HG03108 (cell line): Measurements from ENCODE around the gene GPATCH4.
"Not testable (repeated sequence)": the region's sequence is repeated elsewhere in the genome, so short reads cannot be mapped to it uniquely, and the experiment has no call there.

Experiments
- ATAC-seq: cut with Tn5 transposase; IDR thresholded peaks from one replicate; pipeline ENCODE4 v1.9.1; 2021; ENCODE audit warnings: moderate library complexity; ENCODE audit not compliant: unreplicated experiment

GPATCH4 gene

DNA sequence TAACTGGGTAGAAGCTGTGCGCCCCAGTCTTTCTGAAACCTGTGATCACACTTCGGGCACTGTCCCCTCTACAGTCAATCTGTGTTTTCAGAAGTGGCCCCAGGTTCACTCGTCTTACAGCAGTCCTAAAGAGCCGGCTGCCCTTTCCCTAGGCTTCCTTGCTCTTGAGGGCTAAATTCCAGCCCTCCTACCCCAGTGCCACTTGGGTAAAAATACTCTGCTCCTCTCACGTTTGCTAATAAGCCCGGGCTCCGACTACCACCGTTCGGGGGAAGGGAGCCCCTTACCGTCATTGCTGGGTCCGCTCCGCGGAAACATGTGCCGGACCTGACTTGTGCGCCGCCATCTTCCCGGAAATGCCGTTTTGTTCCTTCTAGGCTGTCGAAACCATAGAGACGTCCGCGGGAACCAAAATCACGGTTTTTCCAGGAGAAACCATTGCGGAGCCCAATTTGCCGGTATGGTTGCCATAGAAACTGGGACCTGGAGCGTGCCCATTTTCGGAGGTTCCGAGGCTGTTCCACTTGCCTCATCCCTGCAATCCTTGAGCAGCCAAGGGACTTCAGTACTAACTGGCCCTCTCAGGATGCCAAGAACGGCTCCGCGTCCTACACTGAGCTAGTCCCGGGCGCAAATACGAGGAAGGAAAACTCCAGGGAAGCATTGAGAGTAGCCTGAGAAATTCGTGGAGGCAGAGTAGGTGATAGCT lies at the start of gene GPATCH4:
GPATCH4 (minus strand) TSS at position 358 of the 709 bp plus-strand sequence.
- ATAC-seq, result peak; percentile 60

DNA sequence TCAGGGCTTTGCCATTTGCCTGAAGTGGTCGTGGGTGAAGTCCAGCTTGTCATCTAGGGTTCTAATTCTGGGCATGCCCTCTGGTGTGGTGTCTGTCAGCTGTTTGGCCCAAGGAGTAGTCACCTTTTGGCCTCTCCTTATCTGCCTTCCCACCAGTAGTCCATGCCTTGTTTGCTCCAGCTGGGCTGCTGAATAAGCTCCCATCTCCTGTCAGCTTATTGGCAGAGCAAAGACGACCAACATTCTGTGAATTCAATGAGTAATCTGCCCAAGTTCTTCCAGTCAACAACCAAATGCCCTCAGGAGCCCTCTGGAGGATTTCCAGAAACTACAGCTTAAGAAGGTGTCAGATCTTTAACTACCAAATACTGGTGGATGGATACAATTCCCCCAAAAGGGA lies 47.7 kb upstream of the GPATCH4 start:
- ATAC-seq, result no peak

GRCh38 chr1:156648496-156648895 lies 47.2 kb upstream of the GPATCH4 start:
- no peak for ATAC-seq

- ATAC-seq, result no peak
Measured at GRCh38 chr1:156647351-156647750, 46.1 kb upstream of the GPATCH4 start.

GRCh38 chr1:156646738-156647211 lies 45.5 kb upstream of the GPATCH4 start:
- no peak for ATAC-seq

DNA sequence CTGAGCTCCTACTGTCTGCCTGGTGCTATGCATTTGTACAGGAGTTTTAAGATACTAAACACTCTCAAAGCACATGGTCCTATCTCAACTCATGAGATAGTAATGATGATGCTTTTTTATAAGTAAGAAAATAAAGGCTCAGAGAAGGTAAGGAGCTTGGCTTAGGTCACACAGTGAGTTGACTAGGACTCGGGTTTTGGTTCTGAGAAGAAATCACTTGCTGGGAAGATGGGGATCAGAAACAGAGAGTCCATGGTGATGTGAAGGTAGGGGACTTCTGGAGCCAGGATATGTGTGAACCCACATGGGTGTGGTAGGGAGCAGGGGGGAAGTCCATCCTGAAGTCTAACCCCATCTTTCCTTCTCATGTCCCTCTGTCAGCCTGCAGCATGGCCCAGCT lies 44.4 kb upstream of the GPATCH4 start:
- no peak for ATAC-seq

DNA sequence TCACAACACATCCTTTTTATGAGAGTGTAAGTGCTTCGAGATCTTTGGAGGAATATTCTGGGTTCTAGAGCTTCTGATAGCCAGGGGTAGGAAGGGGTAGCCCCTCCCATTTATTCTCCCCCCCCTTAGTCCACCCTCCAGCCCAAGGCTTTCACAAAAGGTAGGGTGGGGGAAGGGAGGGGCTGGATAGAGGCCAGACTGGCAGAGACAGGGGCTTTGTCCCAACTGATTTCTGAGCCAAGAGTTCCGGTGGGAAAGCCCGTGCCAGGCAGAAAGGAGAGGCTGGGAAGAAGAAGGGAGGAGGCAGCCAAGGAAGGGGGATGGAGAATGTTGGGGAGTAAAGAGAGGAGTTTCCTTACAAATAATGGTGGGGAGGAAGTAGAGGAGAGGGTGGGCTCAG lies 43.8 kb upstream of the GPATCH4 start:
- ATAC-seq, result no peak

GRCh38 chr1:156644640-156645039 lies 43.4 kb upstream of the GPATCH4 start:
- ATAC-seq, result no peak

GRCh38 chr1:156644146-156644545 lies 42.9 kb upstream of the GPATCH4 start:
- no peak for ATAC-seq

DNA sequence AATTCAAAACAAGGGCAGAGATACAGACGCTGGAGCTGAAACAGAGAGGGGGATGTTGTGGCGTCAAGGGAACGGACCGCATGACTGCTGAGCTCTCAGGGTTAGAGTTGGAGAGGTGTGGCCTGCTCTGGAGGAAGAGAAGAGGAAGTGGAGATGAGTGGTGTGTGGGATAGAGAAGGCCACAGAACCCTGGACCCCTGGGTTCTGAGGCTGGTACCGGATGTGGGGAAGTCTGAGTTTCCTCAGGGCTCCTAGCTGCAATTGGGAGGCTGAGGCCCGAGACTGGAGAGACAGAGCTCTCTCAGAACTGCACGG lies 42.5 kb upstream of the GPATCH4 start:
- no peak for ATAC-seq

DNA sequence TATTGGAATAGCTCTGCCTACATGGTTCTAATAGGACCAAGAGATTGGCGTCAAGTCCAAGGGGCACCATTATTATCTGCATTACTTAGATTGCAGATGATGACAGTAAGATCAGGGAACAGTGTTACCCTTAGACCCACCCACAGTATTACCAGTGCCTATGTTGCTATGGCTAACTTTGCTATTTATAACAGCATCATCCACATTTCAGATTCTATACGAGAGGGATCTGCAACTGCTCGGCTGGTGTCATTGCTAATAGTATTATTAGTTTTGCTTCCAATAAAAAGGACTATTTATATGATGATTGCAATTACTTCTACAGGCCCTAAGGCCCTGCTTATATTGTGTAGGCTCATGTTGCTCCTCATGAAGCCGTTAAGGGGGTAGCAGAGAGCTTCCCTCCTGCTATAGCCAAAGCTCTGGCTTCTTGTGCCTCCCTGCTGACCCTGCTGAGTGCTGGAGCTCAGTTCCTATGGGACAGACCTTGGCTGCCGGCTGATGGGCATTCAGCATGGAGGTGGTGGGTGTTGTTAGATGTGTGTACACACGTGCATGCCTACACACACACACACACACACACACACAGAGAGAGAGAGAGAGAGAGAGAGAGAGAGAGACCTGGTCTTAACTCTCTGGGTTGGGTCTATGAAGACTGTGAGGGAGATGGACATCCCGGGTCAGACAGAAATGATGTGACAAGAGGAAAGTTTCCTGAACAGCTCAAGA lies 41.9 kb upstream of the GPATCH4 start:
- ATAC-seq, result no peak

DNA sequence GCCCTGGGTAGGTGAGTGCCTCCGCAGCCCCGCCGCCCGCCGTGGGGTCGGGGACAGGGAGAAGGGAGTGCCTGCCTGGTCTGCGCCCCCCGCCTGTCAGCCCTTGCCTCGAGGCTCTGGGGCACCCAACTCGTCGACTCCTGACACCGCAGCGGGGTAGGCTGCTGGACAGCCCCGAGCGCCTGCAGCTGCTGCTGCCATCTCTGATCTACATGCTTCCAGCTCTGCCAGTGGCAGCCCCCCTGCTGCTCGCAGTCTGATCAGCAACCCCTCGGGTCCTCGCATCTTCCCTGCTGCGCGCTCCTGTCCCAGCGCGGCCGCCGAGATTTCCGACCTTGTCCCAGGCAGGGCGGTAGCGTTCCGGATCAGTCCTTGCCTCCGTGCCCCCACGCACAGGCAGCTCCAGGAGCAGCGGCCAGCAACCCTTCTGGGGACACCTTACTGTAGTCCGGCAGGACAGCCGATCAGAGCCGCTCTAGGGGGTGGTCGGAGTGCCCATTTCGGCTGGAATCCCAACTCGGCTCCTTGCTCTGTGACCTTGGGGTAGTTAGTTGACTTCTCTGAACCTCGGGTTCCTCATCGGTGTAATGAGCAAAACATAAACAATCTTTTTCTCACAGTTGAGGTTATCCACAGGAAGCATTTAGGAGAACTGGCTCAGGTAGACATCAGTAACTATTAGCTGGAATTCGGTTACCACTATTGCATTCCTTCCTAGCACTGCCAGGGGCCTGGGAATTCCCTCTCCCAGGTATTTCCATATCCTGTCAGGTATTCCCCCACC lies 41.2 kb upstream of the GPATCH4 start:
- ATAC-seq, result no peak

DNA sequence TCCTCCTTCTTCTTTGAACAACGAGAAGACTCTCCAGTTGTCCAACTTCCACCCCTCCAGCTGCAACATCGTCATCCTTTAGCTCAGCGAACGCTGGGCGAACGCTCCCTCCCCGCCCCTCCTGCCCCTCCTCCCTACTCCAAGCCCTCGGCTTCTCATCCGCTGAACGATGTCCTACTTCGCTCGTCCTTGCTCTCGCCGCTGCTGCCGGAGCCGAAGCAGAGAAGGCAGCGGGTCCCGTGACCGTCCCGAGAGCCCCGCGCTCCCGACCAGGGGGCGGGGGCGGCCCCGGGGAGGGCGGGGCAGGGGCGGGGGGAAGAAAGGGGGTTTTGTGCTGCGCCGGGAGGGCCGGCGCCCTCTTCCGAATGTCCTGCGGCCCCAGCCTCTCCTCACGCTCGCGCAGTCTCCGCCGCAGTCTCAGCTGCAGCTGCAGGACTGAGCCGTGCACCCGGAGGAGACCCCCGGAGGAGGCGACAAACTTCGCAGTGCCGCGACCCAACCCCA lies 40.5 kb upstream of the GPATCH4 start, which contains the start of gene BCAN:
BCAN (plus strand) TSS at position 357 of the 504 bp plus-strand sequence. CDS start 3,938 bp downstream, outside the sequence.
- ATAC-seq, result no peak

DNA sequence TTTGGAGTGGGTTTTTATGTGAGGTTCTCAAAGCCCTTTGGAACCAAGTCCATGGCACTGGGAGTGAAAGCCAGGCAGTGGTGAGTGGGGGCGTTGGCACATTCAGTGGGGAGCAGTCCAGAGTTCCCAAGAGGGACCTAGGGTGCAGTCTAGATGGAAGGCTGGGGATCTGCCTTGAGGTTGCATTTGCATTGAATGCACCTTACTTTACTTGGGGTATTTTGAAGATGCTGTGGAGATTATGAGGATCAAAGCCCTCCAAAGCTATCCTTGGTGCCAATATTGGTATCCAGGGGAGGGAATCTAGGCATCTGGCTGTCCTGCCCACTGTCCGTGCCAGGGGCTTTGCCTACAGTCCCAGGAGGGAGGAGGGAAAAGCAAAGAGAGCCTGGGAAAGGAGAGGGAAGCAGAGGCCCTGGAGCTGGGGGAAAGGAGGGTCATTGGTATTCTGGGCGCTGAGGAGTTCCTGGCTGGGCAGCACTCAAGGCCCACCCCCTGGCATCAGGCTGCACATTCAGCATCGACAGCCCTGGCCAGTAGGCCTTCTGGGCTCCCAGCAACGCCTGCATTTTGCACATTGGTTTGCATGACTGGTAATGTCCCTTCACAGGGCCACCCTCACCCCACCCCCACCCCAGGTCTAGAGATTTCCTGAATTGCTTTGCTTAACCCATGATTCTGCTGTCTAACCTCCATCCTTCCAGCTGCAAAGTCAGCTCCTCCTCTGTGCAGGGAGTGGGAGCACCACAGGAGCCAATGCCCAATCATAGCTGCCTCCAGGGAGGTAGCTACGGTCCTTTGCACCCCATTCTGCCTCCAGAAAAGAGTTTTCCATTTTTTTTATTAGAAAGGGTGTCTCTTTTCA lies 39.8 kb upstream of the GPATCH4 start:
- ATAC-seq, result no peak

DNA sequence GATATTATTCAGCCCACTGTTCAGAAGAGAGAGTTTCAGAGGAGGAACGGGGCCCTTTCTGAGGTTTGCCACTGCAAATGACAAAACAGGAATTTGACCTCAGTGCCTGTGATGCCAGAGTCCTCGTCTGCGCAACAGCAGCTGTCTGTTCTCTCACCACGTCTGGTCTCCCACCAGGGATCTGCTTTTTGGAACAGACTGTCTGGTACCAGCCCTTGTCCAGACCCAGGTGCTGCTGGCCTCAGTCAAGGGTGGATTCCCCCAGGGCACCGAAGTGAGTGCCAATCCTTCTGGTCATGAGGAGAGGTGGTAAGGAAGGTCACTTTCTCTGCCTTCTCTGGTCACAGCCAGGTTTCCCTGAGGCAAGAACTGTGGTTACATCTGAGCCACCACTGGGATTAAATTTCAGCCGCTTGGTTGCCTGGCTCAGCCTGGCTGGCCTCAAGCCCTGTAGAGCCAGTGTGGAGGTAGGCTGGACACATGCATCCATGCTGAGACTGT lies 38.4 kb upstream of the GPATCH4 start:
- ATAC-seq, result no peak

GRCh38 chr1:156638189-156638985 lies 37.1 kb upstream of the GPATCH4 start:
- no peak for ATAC-seq

- no peak for ATAC-seq
Measured at GRCh38 chr1:156632355-156632754, 31.1 kb upstream of the GPATCH4 start.

DNA sequence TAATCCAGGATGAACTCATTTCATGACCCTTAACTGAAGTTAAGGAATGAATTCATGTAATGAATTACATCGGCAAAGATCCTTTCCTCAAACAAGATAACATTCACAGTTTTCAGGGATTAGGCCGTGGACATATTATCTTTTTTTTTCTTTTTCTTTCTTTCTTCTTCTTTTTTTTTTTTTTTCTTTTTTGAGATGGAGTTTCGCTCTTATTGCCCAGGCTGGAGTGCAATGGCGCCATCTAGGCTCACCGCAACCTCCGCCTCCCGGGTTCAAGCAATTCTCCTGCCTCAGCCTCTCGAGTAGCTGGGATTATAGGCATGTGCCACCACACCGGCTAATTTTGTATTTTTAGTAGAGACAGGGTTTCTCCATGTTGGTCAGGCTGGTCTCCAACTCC lies 29.9 kb upstream of the GPATCH4 start:
- not testable (repeated sequence) for ATAC-seq

DNA sequence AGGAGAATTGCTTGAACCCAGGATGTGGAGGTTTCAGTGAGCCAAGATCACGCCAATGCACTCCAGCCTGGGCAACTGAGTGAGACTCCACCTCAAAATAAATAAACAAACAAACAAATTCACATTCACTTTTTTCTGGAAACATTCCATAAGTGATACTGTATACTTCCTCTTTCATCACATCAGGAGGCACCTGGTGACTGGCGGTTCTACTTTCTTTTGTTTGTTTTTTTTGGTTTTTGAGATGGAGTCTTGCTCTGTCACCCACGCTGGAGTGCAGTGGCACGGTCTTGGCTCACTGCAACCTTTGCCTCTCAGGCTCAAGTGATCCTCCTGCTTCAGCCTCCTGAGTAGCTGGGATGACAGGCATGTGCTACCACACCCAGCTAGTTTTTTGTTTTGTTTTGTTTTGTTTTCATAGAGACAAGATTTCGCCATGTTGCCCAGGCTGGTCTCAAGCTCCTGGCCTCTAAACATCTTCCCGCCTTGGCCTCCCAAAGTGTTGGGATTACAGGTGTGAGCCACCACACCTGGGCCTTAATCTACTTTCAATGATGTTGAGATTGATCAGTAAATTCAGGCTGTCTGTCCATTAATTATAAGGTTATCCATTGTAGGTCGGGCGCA lies 28.7 kb upstream of the GPATCH4 start:
- no peak for ATAC-seq
